ENCODE results near the gene EIF4G3. TPM values are rescaled to one million over a fixed set of nuclear protein-coding genes. Genes with fewer than 3 reads are reported as not detected.

The EIF4G3 gene
- total and polyA plus RNA-seq, 2 donors (not counting 1 experiment from before 2014, with no cell fraction given): 53.5 to 67.0 TPM

DNA sequence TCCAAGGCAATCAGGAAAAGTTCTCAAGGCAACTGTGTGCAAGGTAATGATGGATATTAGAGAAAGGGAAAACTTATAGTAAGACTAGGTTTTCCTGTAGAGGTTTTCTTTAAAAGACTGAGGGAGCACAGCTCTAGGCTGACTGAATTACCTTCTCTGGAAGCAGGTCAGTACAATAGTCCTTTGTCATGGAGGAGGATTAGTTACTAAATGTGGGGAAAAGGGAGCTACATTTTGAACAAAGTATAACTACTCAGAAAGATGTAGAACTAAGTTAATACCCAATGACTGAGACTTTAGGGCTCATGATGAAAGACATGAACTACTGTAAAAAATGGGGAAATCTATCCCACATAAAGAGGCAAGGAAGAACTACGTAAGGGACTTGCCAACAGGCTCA lies 241.0 kb downstream of the EIF4G3 start:
- no peak overlapping the region for H3K27ac ChIP-seq (ENCODE audit: insufficient read depth, low read length)
- H3K36me3 ChIP-seq (ENCODE audit: control insufficient read depth, insufficient read depth, low read length): peaks cover 2% of the 10 kb centered on the region
- no peaks in the 10 kb centered on the region for H3K9me3 ChIP-seq (ENCODE audit: control insufficient read depth, insufficient read depth, low read depth, low read length)
- no peak for TF ChIP-seq EZH2 (IDR thresholded peaks at IDR 0.05; ENCODE audit: low read length, missing control alignments)
- no peak overlapping the region for H3K9ac ChIP-seq (ENCODE audit: insufficient read depth, low read length)
- DNase-seq (ENCODE audit: low read depth in 2 of 2): no peak
- no peaks in the 10 kb centered on the region for H3K79me2 ChIP-seq (ENCODE audit: control insufficient read depth, insufficient read depth, low read length)
- H4K20me1 ChIP-seq (ENCODE audit: control insufficient read depth, extremely low read depth, insufficient read depth, low read length): no peaks in the 10 kb centered on the region
- no peak overlapping the region for H3K4me2 ChIP-seq (ENCODE audit: extremely low read depth, insufficient read depth, low read length)
- no peaks in the 10 kb centered on the region for H3K4me1 ChIP-seq (ENCODE audit: control insufficient read depth, extremely low read depth, insufficient read depth, low read length)
- H2AFZ ChIP-seq (ENCODE audit: low read length): no peak overlapping the region
- H3K4me3 ChIP-seq (replicated peaks in 1 of 4; ENCODE audit: control extremely low read depth in 1 of 4, insufficient read depth in 1 of 4, low read depth in 3 of 4, low read length in 4 of 4): no peak overlapping the region
- no peaks in the 10 kb centered on the region for H3K27me3 ChIP-seq (ENCODE audit: control insufficient read depth, insufficient read depth, low read length)

- no peaks in the 10 kb centered on the region for H3K4me1 ChIP-seq (ENCODE audit: control insufficient read depth, extremely low read depth, insufficient read depth, low read length)
- no peak overlapping the region for H3K4me3 ChIP-seq (replicated peaks in 1 of 4; ENCODE audit: control extremely low read depth in 1 of 4, insufficient read depth in 1 of 4, low read depth in 3 of 4, low read length in 4 of 4)
- H3K4me2 ChIP-seq (ENCODE audit: extremely low read depth, insufficient read depth, low read length): no peak overlapping the region
- H3K27ac ChIP-seq (ENCODE audit: insufficient read depth, low read length): no peak overlapping the region
- no peak overlapping the region for H3K9ac ChIP-seq (ENCODE audit: insufficient read depth, low read length)
- H2AFZ ChIP-seq (ENCODE audit: low read length): no peak overlapping the region
- no peaks in the 10 kb centered on the region for H3K9me3 ChIP-seq (ENCODE audit: control insufficient read depth, insufficient read depth, low read depth, low read length)
- no peak for DNase-seq (ENCODE audit: low read depth in 2 of 2)
- TF ChIP-seq EZH2 (IDR thresholded peaks at IDR 0.05; ENCODE audit: low read length, missing control alignments): no peak
- TF ChIP-seq, protein P1, sequence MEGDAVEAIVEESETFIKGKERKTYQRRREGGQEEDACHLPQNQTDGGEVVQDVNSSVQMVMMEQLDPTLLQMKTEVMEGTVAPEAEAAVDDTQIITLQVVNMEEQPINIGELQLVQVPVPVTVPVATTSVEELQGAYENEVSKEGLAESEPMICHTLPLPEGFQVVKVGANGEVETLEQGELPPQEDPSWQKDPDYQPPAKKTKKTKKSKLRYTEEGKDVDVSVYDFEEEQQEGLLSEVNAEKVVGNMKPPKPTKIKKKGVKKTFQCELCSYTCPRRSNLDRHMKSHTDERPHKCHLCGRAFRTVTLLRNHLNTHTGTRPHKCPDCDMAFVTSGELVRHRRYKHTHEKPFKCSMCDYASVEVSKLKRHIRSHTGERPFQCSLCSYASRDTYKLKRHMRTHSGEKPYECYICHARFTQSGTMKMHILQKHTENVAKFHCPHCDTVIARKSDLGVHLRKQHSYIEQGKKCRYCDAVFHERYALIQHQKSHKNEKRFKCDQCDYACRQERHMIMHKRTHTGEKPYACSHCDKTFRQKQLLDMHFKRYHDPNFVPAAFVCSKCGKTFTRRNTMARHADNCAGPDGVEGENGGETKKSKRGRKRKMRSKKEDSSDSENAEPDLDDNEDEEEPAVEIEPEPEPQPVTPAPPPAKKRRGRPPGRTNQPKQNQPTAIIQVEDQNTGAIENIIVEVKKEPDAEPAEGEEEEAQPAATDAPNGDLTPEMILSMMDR (conservative IDR thresholded peaks at IDR 0.05 in 1 of 2, IDR thresholded peaks at IDR 0.05 in 1 of 2; ENCODE audit: low read depth in 1 of 2, low read length in 2 of 2): no peak
- H4K20me1 ChIP-seq (ENCODE audit: control insufficient read depth, extremely low read depth, insufficient read depth, low read length): no peaks in the 10 kb centered on the region
- no peaks in the 10 kb centered on the region for H3K27me3 ChIP-seq (ENCODE audit: control insufficient read depth, insufficient read depth, low read length)
- peaks cover 2% of the 10 kb centered on the region for H3K36me3 ChIP-seq (ENCODE audit: control insufficient read depth, insufficient read depth, low read length)
- H3K79me2 ChIP-seq (ENCODE audit: control insufficient read depth, insufficient read depth, low read length): no peaks in the 10 kb centered on the region
Observed at GRCh38 chr1:20932437-20932977, 244.2 kb downstream of the EIF4G3 start.

DNA sequence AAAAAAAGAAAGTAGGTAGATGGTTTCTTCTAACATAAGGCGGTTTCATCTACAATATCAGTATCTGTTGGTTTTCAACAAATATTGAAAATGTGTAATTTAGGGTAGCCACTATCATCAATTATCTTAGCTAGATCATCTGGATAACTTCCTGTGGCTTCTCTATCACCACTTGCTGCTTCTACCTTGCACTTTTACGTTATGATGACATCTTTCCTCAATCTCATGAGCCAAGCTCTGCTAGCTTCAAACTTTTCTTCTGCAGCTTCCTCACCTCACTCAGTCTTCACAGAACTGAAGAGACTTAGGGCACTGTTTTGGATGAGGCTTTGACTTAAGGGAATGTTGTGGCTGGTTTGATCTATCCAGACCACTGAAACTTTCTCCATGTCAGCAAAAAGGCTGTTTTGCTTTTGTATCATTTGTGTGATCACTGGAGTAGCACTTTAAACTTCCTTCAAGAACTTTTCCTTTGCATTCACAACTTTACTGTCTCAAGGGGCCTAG lies 244.7 kb downstream of the EIF4G3 start:
- no peak overlapping the region for H3K4me3 ChIP-seq (replicated peaks in 1 of 4; ENCODE audit: control extremely low read depth in 1 of 4, insufficient read depth in 1 of 4, low read depth in 3 of 4, low read length in 4 of 4)
- H2AFZ ChIP-seq (ENCODE audit: low read length): no peak overlapping the region
- H3K27me3 ChIP-seq (ENCODE audit: control insufficient read depth, insufficient read depth, low read length): no peaks in the 10 kb centered on the region
- H3K9me3 ChIP-seq (ENCODE audit: control insufficient read depth, insufficient read depth, low read depth, low read length): no peaks in the 10 kb centered on the region
- no peaks in the 10 kb centered on the region for H3K79me2 ChIP-seq (ENCODE audit: control insufficient read depth, insufficient read depth, low read length)
- TF ChIP-seq, protein P1 (conservative IDR thresholded peaks at IDR 0.05 in 1 of 2, IDR thresholded peaks at IDR 0.05 in 1 of 2; ENCODE audit: low read depth in 1 of 2, low read length in 2 of 2): no peak
- no peak for TF ChIP-seq EZH2 (IDR thresholded peaks at IDR 0.05; ENCODE audit: low read length, missing control alignments)
- no peak overlapping the region for H3K27ac ChIP-seq (ENCODE audit: insufficient read depth, low read length)
- H3K4me2 ChIP-seq (ENCODE audit: extremely low read depth, insufficient read depth, low read length): no peak overlapping the region
- peaks cover 2% of the 10 kb centered on the region for H3K36me3 ChIP-seq (ENCODE audit: control insufficient read depth, insufficient read depth, low read length)
- DNase-seq (ENCODE audit: low read depth in 2 of 2): no peak
- no peak overlapping the region for H3K9ac ChIP-seq (ENCODE audit: insufficient read depth, low read length)
- no peaks in the 10 kb centered on the region for H4K20me1 ChIP-seq (ENCODE audit: control insufficient read depth, extremely low read depth, insufficient read depth, low read length)
- no peaks in the 10 kb centered on the region for H3K4me1 ChIP-seq (ENCODE audit: control insufficient read depth, extremely low read depth, insufficient read depth, low read length)
